DND-41 (cell line): ENCODE results near the gene GINS2.

ENCODE experiments used
- ATAC-seq: fragments of 200-7000 bp; cut with Tn5 transposase; 3 replicates; pipeline ENCODE4 v1.9.1; 2021; ENCODE audit warnings: low read depth; ENCODE audit not compliant: insufficient read depth
- DNase-seq: peaks from one replicate; pipeline ENCODE4 v3.0.0-alpha.2; 2020
- H2AFZ ChIP-seq: 2 replicates; pipeline ENCODE4 v1.6.0; 2012; ENCODE audit warnings: low read depth, low read length
- H3K27ac ChIP-seq: 2 replicates; pipeline ENCODE4 v1.5.1; 2012; ENCODE audit warnings: low read length, inconsistent platforms
- H3K27me3 ChIP-seq: fragments of 200-600 bp; sonication (generic); 2 replicates; pipeline ENCODE4 v1.6.0; 2012; ENCODE audit warnings: low read length, mild to moderate bottlenecking, inconsistent platforms; ENCODE audit not compliant: insufficient read depth, poor library complexity
- H3K36me3 ChIP-seq: 2 replicates; pipeline ENCODE4 v1.5.1; 2012; ENCODE audit warnings: low read length, inconsistent platforms; ENCODE audit not compliant: insufficient read depth
- H3K4me1 ChIP-seq: 2 replicates; pipeline ENCODE4 v1.5.1; 2012; ENCODE audit warnings: mild to moderate bottlenecking, low read length; ENCODE audit not compliant: insufficient read depth
- H3K4me2 ChIP-seq: 2 replicates; pipeline ENCODE4 v1.6.0; 2012; ENCODE audit warnings: mild to moderate bottlenecking, moderate library complexity, low read length, inconsistent platforms; ENCODE audit not compliant: insufficient read depth
- H3K4me3 ChIP-seq, 2 experiments: fragments of 200-600 bp in 1 of 2; shearing (Covaris generic) in 1 of 2; 2 replicates each; pipeline ENCODE4 v1.5.1; 2012 to 2016; ENCODE audit warnings: inconsistent platforms in 2 of 2, low read length in 2 of 2, mild to moderate bottlenecking in 2 of 2, low read depth in 1 of 2, moderate library complexity in 1 of 2
- H3K79me2 ChIP-seq: 2 replicates; pipeline ENCODE4 v1.6.0; 2012; ENCODE audit warnings: low read length, inconsistent platforms; ENCODE audit not compliant: insufficient read depth
- H3K9ac ChIP-seq: 2 replicates; pipeline ENCODE4 v1.6.0; 2012; ENCODE audit warnings: low read depth, mild to moderate bottlenecking, inconsistent platforms, low read length, moderate library complexity
- H3K9me3 ChIP-seq: 2 replicates; pipeline ENCODE4 v1.5.1; 2012; ENCODE audit warnings: low read length, moderate library complexity, mild to moderate bottlenecking, inconsistent platforms; ENCODE audit not compliant: insufficient read depth, severe bottlenecking
- H4K20me1 ChIP-seq: 2 replicates; pipeline ENCODE4 v1.6.0; 2012; ENCODE audit warnings: low read length; ENCODE audit not compliant: insufficient read depth
- EZH2 ChIP-seq: IDR thresholded peaks from 3 replicates; pipeline ENCODE4 v1.6.1; 2012; ENCODE audit warnings: borderline replicate concordance, low read depth, mild to moderate bottlenecking, moderate library complexity, low read length, inconsistent platforms; ENCODE audit not compliant: severe bottlenecking
- TF ChIP-seq, protein P1 (sequence below): IDR thresholded peaks from 2 replicates; pipeline ENCODE4 v1.5.1; 2012; ENCODE audit warnings: borderline replicate concordance, low read length, moderate library complexity, mild to moderate bottlenecking; ENCODE audit not compliant: poor library complexity, severe bottlenecking; ENCODE audit errors: extremely low read depth

GINS2 gene

DNA sequence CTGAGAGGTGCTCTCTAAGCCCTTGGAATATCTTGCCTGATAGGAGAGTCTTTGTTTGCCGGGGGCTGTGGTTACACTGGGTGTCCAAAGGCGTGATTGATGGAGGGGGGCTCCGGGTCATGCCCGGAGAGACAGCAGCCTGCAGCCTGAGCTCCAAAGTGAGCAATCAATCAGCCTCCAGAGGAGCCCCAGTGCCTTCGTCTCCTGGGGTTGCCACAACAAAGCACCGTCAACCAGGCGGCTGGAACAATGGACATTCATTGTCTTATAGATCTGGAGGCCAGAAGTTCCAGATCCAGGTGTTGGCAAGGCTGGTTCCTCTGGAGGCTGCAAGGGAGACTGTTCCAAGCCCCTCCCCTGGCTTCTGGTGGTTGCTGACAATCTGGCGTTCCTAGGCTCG is 24.0 kb upstream of the GINS2 start:
- no peak overlapping the region for H2AFZ ChIP-seq
- no peak overlapping the region for H3K27ac ChIP-seq
- no peaks in the 10 kb centered on the region for H3K36me3 ChIP-seq
- no peak for ATAC-seq
- no peak overlapping the region for H3K4me2 ChIP-seq
- H3K4me3 ChIP-seq = no peak overlapping the region
- peaks cover 5% of the 10 kb centered on the region for H3K9me3 ChIP-seq
- H3K79me2 ChIP-seq = no peaks in the 10 kb centered on the region
- H4K20me1 ChIP-seq = peaks cover 11% of the 10 kb centered on the region; the same call in 1 of the 2 replicates
- no peak overlapping the region for H3K9ac ChIP-seq
- H3K27me3 ChIP-seq = peaks cover 24% of the 10 kb centered on the region
- no peaks in the 10 kb centered on the region for H3K4me1 ChIP-seq
- TF ChIP-seq, protein P1, sequence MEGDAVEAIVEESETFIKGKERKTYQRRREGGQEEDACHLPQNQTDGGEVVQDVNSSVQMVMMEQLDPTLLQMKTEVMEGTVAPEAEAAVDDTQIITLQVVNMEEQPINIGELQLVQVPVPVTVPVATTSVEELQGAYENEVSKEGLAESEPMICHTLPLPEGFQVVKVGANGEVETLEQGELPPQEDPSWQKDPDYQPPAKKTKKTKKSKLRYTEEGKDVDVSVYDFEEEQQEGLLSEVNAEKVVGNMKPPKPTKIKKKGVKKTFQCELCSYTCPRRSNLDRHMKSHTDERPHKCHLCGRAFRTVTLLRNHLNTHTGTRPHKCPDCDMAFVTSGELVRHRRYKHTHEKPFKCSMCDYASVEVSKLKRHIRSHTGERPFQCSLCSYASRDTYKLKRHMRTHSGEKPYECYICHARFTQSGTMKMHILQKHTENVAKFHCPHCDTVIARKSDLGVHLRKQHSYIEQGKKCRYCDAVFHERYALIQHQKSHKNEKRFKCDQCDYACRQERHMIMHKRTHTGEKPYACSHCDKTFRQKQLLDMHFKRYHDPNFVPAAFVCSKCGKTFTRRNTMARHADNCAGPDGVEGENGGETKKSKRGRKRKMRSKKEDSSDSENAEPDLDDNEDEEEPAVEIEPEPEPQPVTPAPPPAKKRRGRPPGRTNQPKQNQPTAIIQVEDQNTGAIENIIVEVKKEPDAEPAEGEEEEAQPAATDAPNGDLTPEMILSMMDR = no peak
- TF ChIP-seq EZH2 = no peak
- DNase-seq = no peak

DNA sequence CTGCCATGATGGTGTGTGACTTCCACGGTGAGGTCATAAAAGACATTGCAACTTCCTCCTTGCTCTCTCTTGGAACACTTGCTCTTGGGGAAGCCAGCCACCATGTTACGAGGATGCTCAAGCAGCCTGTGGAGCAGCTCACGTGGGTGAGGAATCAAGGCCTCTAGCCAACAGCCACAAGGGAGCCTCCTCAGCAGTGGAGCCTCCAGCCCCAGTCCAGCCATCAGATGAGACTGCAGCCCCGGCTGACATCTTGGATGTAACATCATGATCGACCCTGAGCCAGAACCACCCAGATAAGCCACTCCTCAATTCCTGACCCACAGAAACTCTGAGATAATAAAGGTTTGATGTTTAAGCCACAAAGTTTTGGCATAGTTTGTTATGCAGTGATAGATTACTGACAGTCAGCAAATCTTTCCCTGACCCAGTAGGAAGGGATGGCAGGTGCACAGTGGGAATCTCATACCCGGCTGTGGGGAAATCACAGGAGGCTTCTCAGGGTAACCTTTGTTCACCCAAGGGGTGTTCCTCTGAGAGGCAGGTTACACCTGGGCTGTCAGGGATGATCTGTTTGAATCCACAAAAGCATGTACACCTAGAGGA is 23.3 kb upstream of the GINS2 start:
- Histone ChIP-seq H3K27ac (no peak overlapping the region), H2AFZ (no peak overlapping the region), H3K36me3 (no peaks in the 10 kb centered on the region), H3K4me3 (no peak overlapping the region), H4K20me1 (peaks cover 5% of the 10 kb centered on the region; the same call in 1 of the 2 replicates), H3K9ac (no peak overlapping the region), H3K79me2 (no peaks in the 10 kb centered on the region), H3K4me2 (no peak overlapping the region), H3K9me3 (peaks cover 5% of the 10 kb centered on the region), H3K27me3 (peaks cover 20% of the 10 kb centered on the region), H3K4me1 (no peaks in the 10 kb centered on the region)
- DNase-seq (no peak), ATAC-seq (no peak)
- TF ChIP-seq, protein P1 = no peak
- no peak for TF ChIP-seq EZH2

DNA sequence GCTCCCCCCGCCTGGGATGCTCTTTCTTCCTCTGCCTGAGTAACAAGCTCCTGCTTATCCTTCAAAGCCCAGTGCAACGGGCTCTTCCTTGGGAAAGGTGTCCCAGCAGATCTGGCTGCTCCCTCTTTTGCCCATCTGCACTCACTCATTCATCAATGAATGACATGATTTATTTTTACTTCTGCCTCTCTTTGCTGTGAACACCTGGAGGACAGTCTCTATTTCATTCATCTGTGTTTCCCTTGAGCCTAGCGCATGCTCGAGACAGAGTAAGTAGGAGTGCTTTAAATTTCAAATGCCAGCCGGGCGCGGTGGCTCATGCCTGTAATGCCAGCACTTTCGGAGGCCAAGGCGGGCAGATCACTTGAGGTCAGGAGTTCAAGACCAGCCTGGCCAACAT is 22.0 kb upstream of the GINS2 start:
- Histone ChIP-seq H3K36me3 (no peaks in the 10 kb centered on the region), H3K27me3 (peaks cover 7% of the 10 kb centered on the region), H3K4me3 (no peak overlapping the region), H3K4me1 (no peaks in the 10 kb centered on the region), H3K9ac (no peak overlapping the region), H3K9me3 (peaks cover 5% of the 10 kb centered on the region), H3K79me2 (no peaks in the 10 kb centered on the region), H2AFZ (no peak overlapping the region), H4K20me1 (no peaks in the 10 kb centered on the region), H3K4me2 (no peak overlapping the region), H3K27ac (no peak overlapping the region)
- no peak for TF ChIP-seq EZH2
- TF ChIP-seq, protein P1 = no peak
- ATAC-seq (no peak), DNase-seq (no peak)
